GM19452 (cell line): Measurements from ENCODE around the gene GPSM1.

Source experiments
- ATAC-seq: cut with Tn5 transposase; IDR thresholded peaks from one replicate; pipeline ENCODE4 v1.9.1; 2021; ENCODE audit not compliant: unreplicated experiment

GPSM1 gene

DNA sequence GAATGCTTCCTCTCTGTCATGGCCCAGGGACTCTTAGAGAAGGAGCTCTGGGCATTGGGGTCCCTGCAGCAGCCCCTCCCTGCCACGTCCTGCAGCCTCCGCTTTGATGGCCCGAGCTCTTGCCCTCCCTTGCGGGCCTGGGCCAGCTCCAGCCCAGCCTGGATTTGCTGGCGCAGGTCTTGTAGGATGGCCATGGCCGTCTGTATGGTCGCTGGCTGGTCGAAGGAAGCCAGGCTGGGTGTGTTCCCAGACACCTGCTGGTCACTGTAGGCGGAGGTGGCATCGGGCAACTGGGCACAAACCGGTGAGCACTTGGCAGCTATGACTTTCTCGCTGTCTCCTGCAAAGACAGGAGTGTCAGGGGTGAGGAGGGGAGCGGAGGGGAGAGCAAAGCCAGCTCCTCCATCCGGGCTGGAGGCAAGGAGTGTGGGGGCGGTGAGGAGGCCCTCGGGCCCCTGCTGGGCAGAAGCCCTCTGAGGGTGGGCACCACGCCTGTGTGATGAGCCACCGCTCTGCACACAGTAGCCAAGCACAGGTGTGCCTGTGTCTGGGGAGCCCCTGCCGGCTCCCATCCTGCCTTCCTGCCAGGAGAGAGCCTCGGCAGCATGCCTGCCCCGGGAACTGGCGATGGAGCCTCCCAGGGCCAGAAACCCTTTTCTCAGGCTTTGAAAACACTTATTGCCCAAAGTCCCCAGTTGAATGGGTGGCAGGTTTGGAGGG is 35.9 kb upstream of the GPSM1 start:
- ATAC-seq: no peak

- ATAC-seq: no peak
These were observed 35.3 kb upstream of the GPSM1 start for GRCh38 chr9:136292026-136292538.

- ATAC-seq: no peak
These were observed 34.5 kb upstream of the GPSM1 start for GRCh38 chr9:136292591-136293448.

DNA sequence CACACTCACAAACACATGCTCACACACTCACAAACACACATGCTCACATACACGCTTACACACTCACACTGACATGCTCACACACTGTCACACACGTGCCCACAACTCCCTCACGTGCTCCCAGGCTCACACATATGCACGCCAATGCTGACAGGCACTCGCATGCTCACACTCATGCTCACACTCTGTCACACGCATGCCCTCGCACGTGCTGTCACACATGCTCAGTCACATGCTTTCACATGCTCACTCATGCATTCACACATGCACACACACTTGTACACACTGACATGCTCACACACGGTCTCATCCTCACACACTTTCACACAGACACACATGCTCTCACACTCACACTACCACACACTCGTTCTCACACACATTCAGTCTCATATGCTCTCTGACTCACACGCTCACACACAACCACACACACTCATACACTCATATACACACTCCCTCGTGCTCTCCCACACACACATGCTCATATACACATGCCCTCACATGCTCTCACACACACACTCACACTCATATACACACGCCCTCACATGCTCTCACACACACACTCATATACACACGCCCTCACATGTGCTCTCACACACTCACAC is 33.8 kb upstream of the GPSM1 start:
- ATAC-seq: no peak

- ATAC-seq: no peak
These were observed 32.9 kb upstream of the GPSM1 start for GRCh38 chr9:136294437-136294836.

GRCh38 chr9:136295055-136295454 is 32.3 kb upstream of the GPSM1 start:
- no peak for ATAC-seq

DNA sequence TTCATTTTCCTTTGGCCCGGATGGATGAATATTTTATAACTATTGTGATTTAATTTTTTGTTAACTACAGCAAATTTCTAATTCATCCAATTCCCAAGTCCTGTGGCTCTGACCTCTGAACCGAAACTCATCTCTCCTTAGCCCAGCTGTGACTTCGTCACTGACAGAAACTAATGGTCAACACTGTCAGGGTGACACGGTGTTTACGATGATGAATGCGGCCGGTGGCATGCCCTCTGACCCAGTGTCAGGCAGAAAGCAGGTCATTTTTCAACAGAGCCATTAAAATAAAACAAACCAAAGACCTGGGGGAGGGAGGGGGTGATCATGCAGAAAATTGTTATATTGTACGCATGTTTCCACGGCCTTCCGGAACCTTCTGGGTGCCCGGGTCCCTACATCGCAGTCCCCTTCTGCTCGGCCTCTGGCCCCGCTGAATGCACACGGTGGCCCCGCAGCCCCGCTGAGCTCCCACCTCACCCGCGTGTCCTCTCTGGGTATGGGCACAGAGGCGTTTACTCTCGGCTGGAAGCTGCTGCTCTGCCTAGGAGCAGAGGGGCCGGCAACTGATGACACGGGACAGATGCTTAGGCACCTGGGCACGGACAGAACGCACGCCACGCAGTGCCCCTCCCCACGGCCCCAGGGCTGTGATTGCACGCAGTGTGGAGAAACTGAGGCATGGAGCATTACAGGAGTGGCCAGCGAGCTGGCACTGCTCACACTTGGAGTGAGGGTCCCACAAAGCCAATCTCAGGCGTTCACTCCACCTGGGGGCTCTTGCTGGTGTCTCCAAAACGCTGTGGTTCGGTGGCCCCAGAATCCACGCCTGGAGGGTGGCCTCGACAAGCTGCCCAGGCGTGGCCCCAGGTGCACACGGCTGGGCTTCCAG is 31.6 kb upstream of the GPSM1 start:
- ATAC-seq: no peak

DNA sequence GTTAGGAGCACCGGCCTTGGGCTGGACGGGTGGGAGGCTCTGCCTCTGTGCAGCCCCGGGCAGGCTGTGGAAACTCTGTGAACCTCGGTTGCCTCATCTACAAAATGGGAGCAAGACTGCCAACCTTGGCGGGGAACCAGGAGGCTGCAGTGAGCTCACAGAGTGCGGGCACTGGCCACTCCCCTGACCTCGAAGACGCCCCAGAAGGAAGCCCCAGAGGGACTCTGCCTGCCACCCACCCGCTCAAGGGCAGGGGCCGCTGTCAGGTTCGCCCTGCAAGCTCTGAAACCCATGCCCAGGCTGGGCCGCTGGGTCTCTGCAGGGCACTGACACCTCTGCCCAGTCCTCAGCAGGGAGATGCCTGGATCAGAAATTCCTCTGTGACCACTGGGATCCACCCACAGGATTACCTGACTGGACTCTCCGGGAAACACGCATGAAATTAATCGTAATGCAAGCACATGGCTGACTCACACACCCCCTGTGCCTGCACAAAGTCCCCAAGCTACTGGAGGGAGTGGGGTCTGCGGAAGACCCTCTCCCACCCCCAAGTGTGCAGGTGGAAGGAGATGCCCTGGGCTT is 30.8 kb upstream of the GPSM1 start:
- ATAC-seq: no peak

GRCh38 chr9:136297016-136297691 is 30.2 kb upstream of the GPSM1 start:
- ATAC-seq: no peak

GRCh38 chr9:136297766-136298735 is 29.3 kb upstream of the GPSM1 start:
- ATAC-seq: no peak

DNA sequence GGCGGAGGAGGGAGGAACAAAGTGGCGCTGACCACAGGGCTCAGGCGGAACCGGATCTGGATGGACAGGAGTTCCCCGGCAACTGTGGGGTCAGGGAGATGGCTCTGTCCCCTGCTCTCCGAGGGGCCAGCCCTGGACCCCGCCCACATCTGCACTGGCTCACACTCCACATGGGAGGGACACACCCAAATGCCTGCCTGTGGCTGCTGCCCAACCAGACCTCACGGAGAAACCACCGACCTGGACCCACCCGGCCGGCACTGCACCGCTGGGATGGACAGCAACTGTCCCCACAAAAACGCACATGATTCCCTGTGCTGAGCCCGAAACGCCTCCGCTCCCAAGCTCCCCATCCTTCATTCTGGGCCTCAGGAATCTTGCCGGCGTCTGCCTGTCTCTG is 28.2 kb upstream of the GPSM1 start:
- no peak for ATAC-seq

- ATAC-seq: no peak
These were observed 27.8 kb upstream of the GPSM1 start for GRCh38 chr9:136299541-136299940.

GRCh38 chr9:136300016-136300545 is 27.3 kb upstream of the GPSM1 start:
- ATAC-seq: no peak

DNA sequence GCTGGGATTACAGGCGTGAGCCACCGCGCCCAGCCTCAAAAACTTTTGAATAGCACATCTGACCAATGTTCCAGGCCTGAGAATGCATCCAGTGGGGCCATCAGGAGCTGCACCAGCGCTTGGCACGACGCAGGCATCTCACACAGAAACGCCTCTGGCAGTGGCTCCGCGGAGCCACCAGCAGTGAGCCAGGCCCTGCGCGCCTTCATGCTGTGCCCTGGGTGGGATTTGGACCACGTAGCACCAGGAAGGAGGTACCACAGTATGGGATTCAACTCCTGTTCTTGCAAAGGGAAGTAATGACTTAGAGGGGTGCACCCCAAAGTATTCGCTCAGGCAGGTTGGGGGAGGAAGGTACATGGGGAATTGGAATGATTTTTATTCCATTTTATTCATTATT is 26.5 kb upstream of the GPSM1 start:
- ATAC-seq: no peak

DNA sequence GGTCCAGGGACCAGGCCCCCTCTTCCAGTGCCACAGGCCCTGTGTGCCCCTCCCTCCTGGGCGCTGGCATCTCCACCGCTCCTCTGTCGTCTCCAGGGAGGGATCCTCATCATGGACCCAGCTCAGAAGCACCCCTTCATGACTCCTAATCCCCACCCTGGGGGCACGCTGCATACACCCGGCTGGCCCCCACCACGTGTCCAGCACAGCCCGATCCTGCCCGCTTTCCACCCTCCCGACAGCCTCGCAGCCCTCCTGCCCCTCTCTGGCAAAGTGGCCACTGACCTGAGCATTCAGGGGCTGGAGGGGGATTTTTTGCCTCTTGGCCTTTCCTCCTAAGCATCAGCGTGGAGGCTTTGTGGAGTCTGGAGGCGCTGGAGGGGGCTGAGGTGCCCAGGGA is 24.8 kb upstream of the GPSM1 start:
- ATAC-seq: no peak

DNA sequence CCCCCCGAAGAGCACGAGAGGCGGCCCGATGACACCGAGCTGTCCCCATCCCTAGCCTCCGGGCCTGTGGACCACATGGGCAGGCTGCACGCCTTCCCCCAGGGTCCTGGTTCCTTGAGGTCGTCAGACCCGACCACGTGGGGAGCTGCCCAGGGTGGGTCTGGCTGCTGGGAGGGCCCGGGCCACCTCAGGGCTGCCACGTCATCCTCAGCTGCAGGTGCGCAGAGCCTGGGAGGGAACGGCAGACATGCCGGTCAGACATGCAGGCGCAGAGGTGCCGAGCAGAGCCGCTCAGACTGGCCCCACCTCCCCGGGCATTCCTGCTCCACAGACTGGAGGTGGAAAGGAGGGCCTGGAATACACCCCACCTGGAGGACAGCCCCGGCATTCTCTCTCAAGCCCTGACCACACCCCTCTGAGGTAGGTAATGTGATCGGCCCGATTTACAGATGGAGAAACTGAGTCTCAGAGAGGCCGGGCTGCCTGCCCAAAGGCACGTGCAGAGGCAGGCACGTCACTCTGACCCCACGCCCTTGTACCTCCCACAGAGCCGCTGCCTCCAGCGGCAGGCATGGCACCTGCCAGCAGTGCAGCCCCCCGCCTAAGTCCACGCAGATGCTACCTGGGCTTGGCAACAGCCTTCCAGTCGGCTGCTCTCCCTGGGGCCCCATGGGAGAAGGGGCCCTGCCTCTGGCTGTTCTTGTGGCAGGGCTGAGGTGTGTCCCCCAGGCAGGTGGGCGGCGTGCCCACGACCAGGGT is 24.1 kb upstream of the GPSM1 start:
- no peak for ATAC-seq

DNA sequence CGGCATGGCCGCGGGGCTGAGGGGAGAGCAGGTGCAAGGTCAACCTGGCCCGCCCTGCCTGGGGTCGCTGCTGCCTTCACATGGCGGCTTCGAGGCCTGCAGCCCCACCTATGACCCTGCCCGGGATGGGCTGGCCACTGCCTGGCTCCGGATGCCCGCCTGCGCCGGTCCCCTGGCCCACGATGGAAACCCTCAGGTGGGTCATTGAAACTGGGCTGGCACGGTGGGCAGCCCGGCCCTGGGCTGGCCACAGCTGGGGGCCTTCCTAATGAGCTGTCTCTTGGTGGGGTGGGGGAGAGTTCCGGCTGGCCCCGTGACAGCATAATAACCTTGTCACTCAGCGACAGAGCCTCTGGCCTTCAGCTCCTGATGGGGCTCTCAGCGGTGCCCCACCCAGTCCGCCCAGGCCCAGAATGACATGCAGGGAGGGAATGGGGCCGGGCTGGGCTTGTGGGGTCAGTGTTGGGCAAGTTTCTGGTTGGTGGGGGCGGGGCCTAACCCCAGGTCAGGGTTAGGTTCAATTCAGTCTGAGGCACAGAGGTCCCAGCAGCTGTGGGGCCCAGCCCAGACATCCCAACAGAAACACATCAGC is 23.4 kb upstream of the GPSM1 start, which contains the start of gene CCDC187:
Gene CCDC187, minus strand, starts transcription at position 270 of the 592 bp plus-strand sequence. Its CDS starts 264 bp downstream, at position 6.
- no peak for ATAC-seq
